ENCODE measurements around the gene GULP1.
"Not testable (repeated sequence)": the region's sequence is repeated elsewhere in the genome, so short reads cannot be mapped to it uniquely, and the experiment has no call there.

Gene GULP1

GRCh38 chr2:188601391-188601790, 309.7 kb downstream of the GULP1 start:
- TF ChIP-seq TCF4 (CRISPR knock-in tag; IDR thresholded peaks at IDR 0.05; ENCODE audit: borderline replicate concordance): no peak
- TF ChIP-seq PATZ1 (CRISPR knock-in tag; IDR thresholded peaks at IDR 0.05; ENCODE audit: borderline replicate concordance): no peak
- TF ChIP-seq SNAI2 (CRISPR knock-in tag; IDR thresholded peaks at IDR 0.05): no peak
- no peak for TF ChIP-seq RARB (CRISPR knock-in tag; IDR thresholded peaks at IDR 0.05)
- TF ChIP-seq ISL1 (CRISPR knock-in tag; IDR thresholded peaks at IDR 0.05): no peak
- TF ChIP-seq ARNTL (CRISPR knock-in tag; IDR thresholded peaks at IDR 0.05; ENCODE audit: borderline replicate concordance, low read depth): no peak
- no peak for TF ChIP-seq ZNF565 (CRISPR knock-in tag; conservative IDR thresholded peaks at IDR 0.05; ENCODE audit: low read depth)
- no peak for TF ChIP-seq CSDC2 (CRISPR knock-in tag; IDR thresholded peaks at IDR 0.05)
- no peak for ATAC-seq

GRCh38 chr2:188601927-188602326, 310.3 kb downstream of the GULP1 start:
- TF ChIP-seq, protein P1, sequence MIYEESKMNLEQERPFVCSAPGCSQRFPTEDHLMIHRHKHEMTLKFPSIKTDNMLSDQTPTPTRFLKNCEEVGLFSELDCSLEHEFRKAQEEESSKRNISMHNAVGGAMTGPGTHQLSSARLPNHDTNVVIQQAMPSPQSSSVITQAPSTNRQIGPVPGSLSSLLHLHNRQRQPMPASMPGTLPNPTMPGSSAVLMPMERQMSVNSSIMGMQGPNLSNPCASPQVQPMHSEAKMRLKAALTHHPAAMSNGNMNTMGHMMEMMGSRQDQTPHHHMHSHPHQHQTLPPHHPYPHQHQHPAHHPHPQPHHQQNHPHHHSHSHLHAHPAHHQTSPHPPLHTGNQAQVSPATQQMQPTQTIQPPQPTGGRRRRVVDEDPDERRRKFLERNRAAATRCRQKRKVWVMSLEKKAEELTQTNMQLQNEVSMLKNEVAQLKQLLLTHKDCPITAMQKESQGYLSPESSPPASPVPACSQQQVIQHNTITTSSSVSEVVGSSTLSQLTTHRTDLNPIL (CRISPR knock-in tag; IDR thresholded peaks at IDR 0.05; ENCODE audit: low read depth): no peak
- TF ChIP-seq ZNF8 (CRISPR knock-in tag; IDR thresholded peaks at IDR 0.05): peak; percentile 86
- no peak for ATAC-seq

- ATAC-seq: no peak
These were observed 312.9 kb downstream of the GULP1 start for GRCh38 chr2:188604579-188604978.

GRCh38 chr2:188605609-188606584, 314.2 kb downstream of the GULP1 start:
- not testable (repeated sequence) for ATAC-seq

More at GRCh38 chr2:188604579-188604978, 312.9 kb downstream of the GULP1 start:
- TF ChIP-seq OSR1 (CRISPR knock-in tag; IDR thresholded peaks at IDR 0.05) (no peak), ZNF8 (CRISPR knock-in tag; IDR thresholded peaks at IDR 0.05) (no peak), PATZ1 (CRISPR knock-in tag; IDR thresholded peaks at IDR 0.05; ENCODE audit: borderline replicate concordance) (no peak), ISL1 (CRISPR knock-in tag; IDR thresholded peaks at IDR 0.05) (no peak), BACH2 (CRISPR knock-in tag; IDR thresholded peaks at IDR 0.05; ENCODE audit: borderline replicate concordance) (no peak)
- TF ChIP-seq, protein P2, sequence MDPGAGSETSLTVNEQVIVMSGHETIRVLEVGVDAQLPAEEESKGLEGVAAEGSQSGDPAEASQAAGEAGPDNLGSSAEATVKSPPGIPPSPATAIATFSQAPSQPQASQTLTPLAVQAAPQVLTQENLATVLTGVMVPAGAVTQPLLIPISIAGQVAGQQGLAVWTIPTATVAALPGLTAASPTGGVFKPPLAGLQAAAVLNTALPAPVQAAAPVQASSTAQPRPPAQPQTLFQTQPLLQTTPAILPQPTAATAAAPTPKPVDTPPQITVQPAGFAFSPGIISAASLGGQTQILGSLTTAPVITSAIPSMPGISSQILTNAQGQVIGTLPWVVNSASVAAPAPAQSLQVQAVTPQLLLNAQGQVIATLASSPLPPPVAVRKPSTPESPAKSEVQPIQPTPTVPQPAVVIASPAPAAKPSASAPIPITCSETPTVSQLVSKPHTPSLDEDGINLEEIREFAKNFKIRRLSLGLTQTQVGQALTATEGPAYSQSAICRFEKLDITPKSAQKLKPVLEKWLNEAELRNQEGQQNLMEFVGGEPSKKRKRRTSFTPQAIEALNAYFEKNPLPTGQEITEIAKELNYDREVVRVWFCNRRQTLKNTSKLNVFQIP (CRISPR knock-in tag; IDR thresholded peaks at IDR 0.05; ENCODE audit: borderline replicate concordance, low read depth): no peak

DNA sequence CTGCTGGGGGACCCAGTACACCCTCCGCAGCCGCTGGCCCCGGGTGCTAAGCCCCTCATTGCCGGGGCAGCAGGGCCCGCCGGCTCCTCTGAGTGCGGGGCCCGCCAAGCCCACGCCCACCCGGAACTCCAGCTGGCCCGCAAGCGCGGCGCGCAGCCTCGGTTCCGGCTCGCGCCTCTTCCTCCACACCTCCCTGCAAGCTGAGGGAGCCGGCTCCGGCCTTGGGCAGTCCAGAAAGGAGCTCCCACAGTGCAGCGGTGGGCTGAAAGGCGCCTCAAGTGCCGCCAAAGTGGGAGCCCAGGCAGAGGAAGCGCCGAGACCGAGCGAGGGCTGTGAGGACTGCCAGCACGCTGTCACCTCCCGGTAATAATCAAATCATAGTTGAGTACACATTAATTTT, 314.9 kb downstream of the GULP1 start:
- not testable (repeated sequence) for ATAC-seq

- no peak for ATAC-seq
- TF ChIP-seq BACH2 (CRISPR knock-in tag; IDR thresholded peaks at IDR 0.05; ENCODE audit: borderline replicate concordance) (no peak), ZNF8 (CRISPR knock-in tag; IDR thresholded peaks at IDR 0.05) (no peak), SNAI2 (CRISPR knock-in tag; IDR thresholded peaks at IDR 0.05) (no peak), ZNF565 (CRISPR knock-in tag; conservative IDR thresholded peaks at IDR 0.05; ENCODE audit: low read depth) (no peak), TSHZ2 (CRISPR knock-in tag; IDR thresholded peaks at IDR 0.05) (no peak), PPARA (CRISPR knock-in tag; IDR thresholded peaks at IDR 0.05; ENCODE audit: borderline replicate concordance) (no peak), GLIS3 (CRISPR knock-in tag; IDR thresholded peaks at IDR 0.05) (no peak), ZFP30 (CRISPR knock-in tag; IDR thresholded peaks at IDR 0.05) (no peak), PATZ1 (CRISPR knock-in tag; IDR thresholded peaks at IDR 0.05; ENCODE audit: borderline replicate concordance) (no peak), ARNTL (CRISPR knock-in tag; IDR thresholded peaks at IDR 0.05; ENCODE audit: borderline replicate concordance, low read depth) (no peak), ZC3H10 (CRISPR knock-in tag; IDR thresholded peaks at IDR 0.05) (no peak), TOX (CRISPR knock-in tag; IDR thresholded peaks at IDR 0.05; ENCODE audit: borderline replicate concordance) (no peak), OSR1 (CRISPR knock-in tag; IDR thresholded peaks at IDR 0.05) (no peak)
These were observed 315.8 kb downstream of the GULP1 start for GRCh38 chr2:188607501-188607900.
